ENCODE data around the gene VEZT.
"Not testable (repeated sequence)": the region's sequence is repeated elsewhere in the genome, so short reads cannot be mapped to it uniquely, and the experiment has no call there.

The VEZT gene

GRCh38 chr12:95298916-95299315, 81.3 kb downstream of the VEZT start:
- no peak for DNase-seq (ENCODE audit: extremely low read depth, insufficient read length)
- no peaks in the 10 kb centered on the region for H3K27me3 ChIP-seq (replicated peaks; ENCODE audit: control insufficient read depth, insufficient read depth, low read length)
- no peak for TF ChIP-seq CTCF (IDR thresholded peaks at IDR 0.05; ENCODE audit: insufficient read depth, low read length, poor library complexity, severe bottlenecking)
- no peak overlapping the region for H3K4me3 ChIP-seq (replicated peaks; ENCODE audit: low read depth, low read length)
- peaks cover 7% of the 10 kb centered on the region for H3K36me3 ChIP-seq (ENCODE audit: control insufficient read depth, insufficient read depth, low read length)

GRCh38 chr12:95300286-95300685, 82.7 kb downstream of the VEZT start:
- Histone ChIP-seq H3K36me3 (ENCODE audit: control insufficient read depth, insufficient read depth, low read length) (peaks cover 6% of the 10 kb centered on the region), H3K27me3 (replicated peaks; ENCODE audit: control insufficient read depth, insufficient read depth, low read length) (no peaks in the 10 kb centered on the region), H3K4me3 (replicated peaks; ENCODE audit: low read depth, low read length) (no peak overlapping the region)
- no peak for TF ChIP-seq CTCF (IDR thresholded peaks at IDR 0.05; ENCODE audit: insufficient read depth, low read length, poor library complexity, severe bottlenecking)
- DNase-seq (ENCODE audit: extremely low read depth, insufficient read length): no peak

- DNase-seq (ENCODE audit: extremely low read depth, insufficient read length): no peak
- no peak for TF ChIP-seq CTCF (IDR thresholded peaks at IDR 0.05; ENCODE audit: insufficient read depth, low read length, poor library complexity, severe bottlenecking)
- Histone ChIP-seq H3K27me3 (replicated peaks; ENCODE audit: control insufficient read depth, insufficient read depth, low read length) (no peaks in the 10 kb centered on the region), H3K36me3 (ENCODE audit: control insufficient read depth, insufficient read depth, low read length) (peaks cover 5% of the 10 kb centered on the region), H3K4me3 (replicated peaks; ENCODE audit: low read depth, low read length) (no peak overlapping the region)
Measured at GRCh38 chr12:95303476-95303875, 85.9 kb downstream of the VEZT start.

GRCh38 chr12:95304673-95305198, 87.1 kb downstream of the VEZT start:
- H3K4me3 ChIP-seq (replicated peaks; ENCODE audit: low read depth, low read length): no peak overlapping the region
- no peaks in the 10 kb centered on the region for H3K27me3 ChIP-seq (replicated peaks; ENCODE audit: control insufficient read depth, insufficient read depth, low read length)
- DNase-seq (ENCODE audit: extremely low read depth, insufficient read length): no peak
- no peak for TF ChIP-seq CTCF (IDR thresholded peaks at IDR 0.05; ENCODE audit: insufficient read depth, low read length, poor library complexity, severe bottlenecking)
- H3K36me3 ChIP-seq (ENCODE audit: control insufficient read depth, insufficient read depth, low read length): peaks cover 3% of the 10 kb centered on the region; the same call in 1 of the 2 replicates

GRCh38 chr12:95312656-95313055, 95.0 kb downstream of the VEZT start:
- DNase-seq (ENCODE audit: extremely low read depth, insufficient read length): no peak

GRCh38 chr12:95314756-95315155, 97.1 kb downstream of the VEZT start:
- not testable (repeated sequence) for H3K36me3 ChIP-seq (ENCODE audit: control insufficient read depth, insufficient read depth, low read length); DNase-seq (ENCODE audit: extremely low read depth, insufficient read length); H3K4me3 ChIP-seq (replicated peaks; ENCODE audit: low read depth, low read length); H3K27me3 ChIP-seq (replicated peaks; ENCODE audit: control insufficient read depth, insufficient read depth, low read length)

More at GRCh38 chr12:95312656-95313055, 95.0 kb downstream of the VEZT start:
- Histone ChIP-seq H3K4me3 (replicated peaks; ENCODE audit: low read depth, low read length) (no peak overlapping the region), H3K27me3 (replicated peaks; ENCODE audit: control insufficient read depth, insufficient read depth, low read length) (no peaks in the 10 kb centered on the region), H3K36me3 (ENCODE audit: control insufficient read depth, insufficient read depth, low read length) (no peaks in the 10 kb centered on the region)
- TF ChIP-seq CTCF (IDR thresholded peaks at IDR 0.05; ENCODE audit: insufficient read depth, low read length, poor library complexity, severe bottlenecking): no peak

Measured in GM06990 (cell line).